HEK293T (cell line): Measurements from ENCODE around the gene STK25.

ENCODE experiments used
- CTCF ChIA-PET: fragments of 350-600 bp; formaldehyde crosslinking; extraction: SDS; loops from one replicate; lab custom pipeline; 2021; ENCODE audit warnings: antibody characterized with exemption, inconsistent platforms; lab: Yijun Ruan, JAX
- POLR2A ChIA-PET: fragments of 350-600 bp; formaldehyde crosslinking; extraction: SDS; loops from one replicate; lab custom pipeline; 2020; ENCODE audit warnings: antibody characterized with exemption, inconsistent platforms; lab: Yijun Ruan, JAX
- DNase-seq: peaks from one replicate; pipeline ENCODE4 v3.0.0; 2012; ENCODE audit warnings: mixed read lengths; ENCODE audit errors: extremely low spot score
- ARNT ChIP-seq: fragments of 450-650 bp; IDR thresholded peaks from 2 replicates; pipeline ENCODE4 v1.6.1; 2017; ENCODE audit warnings: mild to moderate bottlenecking
- BHLHE40 ChIP-seq: fragments of 450-650 bp; IDR thresholded peaks from 2 replicates; pipeline ENCODE4 v1.6.1; 2016; ENCODE audit warnings: mild to moderate bottlenecking, moderate library complexity, borderline replicate concordance
- CTBP1 ChIP-seq: fragments of 450-650 bp; IDR thresholded peaks from 2 replicates; pipeline ENCODE4 v1.6.1; 2016; ENCODE audit warnings: borderline replicate concordance
- ELF4 ChIP-seq: fragments of 450-650 bp; IDR thresholded peaks from 2 replicates; pipeline ENCODE4 v1.6.1; 2017; ENCODE audit warnings: antibody characterized with exemption
- FOXA1 ChIP-seq: fragments of 450-650 bp; IDR thresholded peaks from 2 replicates; pipeline ENCODE4 v1.6.1; 2016; ENCODE audit warnings: mild to moderate bottlenecking
- FOXK2 ChIP-seq: fragments of 450-650 bp; IDR thresholded peaks from 2 replicates; pipeline ENCODE4 v1.6.1; 2016; ENCODE audit warnings: mild to moderate bottlenecking
- FOXM1 ChIP-seq: fragments of 450-650 bp; IDR thresholded peaks from 2 replicates; pipeline ENCODE4 v1.6.1; 2017; ENCODE audit warnings: mild to moderate bottlenecking, borderline replicate concordance
- HDGF ChIP-seq: fragments of 450-650 bp; IDR thresholded peaks from 2 replicates; pipeline ENCODE4 v1.6.1; 2017; ENCODE audit warnings: antibody characterized with exemption, borderline replicate concordance
- L3MBTL2 ChIP-seq: fragments of 450-650 bp; conservative IDR thresholded peaks from 2 replicates; pipeline ENCODE4 v1.6.1; 2016; ENCODE audit warnings: mild to moderate bottlenecking
- LEF1 ChIP-seq: fragments of 450-650 bp; IDR thresholded peaks from 2 replicates; pipeline ENCODE4 v1.6.1; 2017; ENCODE audit warnings: mild to moderate bottlenecking, borderline replicate concordance
- NFRKB ChIP-seq: fragments of 450-650 bp; IDR thresholded peaks from 2 replicates; pipeline ENCODE4 v1.6.1; 2016; ENCODE audit warnings: mild to moderate bottlenecking, moderate library complexity
- SP1 ChIP-seq: fragments of 450-650 bp; IDR thresholded peaks from 2 replicates; pipeline ENCODE4 v1.6.1; 2017
- SUZ12 ChIP-seq: fragments of 450-650 bp; IDR thresholded peaks from 2 replicates; pipeline ENCODE4 v1.6.1; 2016; ENCODE audit warnings: mild to moderate bottlenecking
- TARDBP ChIP-seq: fragments of 450-650 bp; IDR thresholded peaks from 2 replicates; pipeline ENCODE4 v1.6.1; 2016
- ZNF384 ChIP-seq: fragments of 450-650 bp; IDR thresholded peaks from 2 replicates; pipeline ENCODE4 v1.6.1; 2016
- TF ChIP-seq, protein P1 (sequence below): fragments of 450-650 bp; IDR thresholded peaks from 2 replicates; pipeline ENCODE4 v1.6.1; 2016

STK25 gene

DNA sequence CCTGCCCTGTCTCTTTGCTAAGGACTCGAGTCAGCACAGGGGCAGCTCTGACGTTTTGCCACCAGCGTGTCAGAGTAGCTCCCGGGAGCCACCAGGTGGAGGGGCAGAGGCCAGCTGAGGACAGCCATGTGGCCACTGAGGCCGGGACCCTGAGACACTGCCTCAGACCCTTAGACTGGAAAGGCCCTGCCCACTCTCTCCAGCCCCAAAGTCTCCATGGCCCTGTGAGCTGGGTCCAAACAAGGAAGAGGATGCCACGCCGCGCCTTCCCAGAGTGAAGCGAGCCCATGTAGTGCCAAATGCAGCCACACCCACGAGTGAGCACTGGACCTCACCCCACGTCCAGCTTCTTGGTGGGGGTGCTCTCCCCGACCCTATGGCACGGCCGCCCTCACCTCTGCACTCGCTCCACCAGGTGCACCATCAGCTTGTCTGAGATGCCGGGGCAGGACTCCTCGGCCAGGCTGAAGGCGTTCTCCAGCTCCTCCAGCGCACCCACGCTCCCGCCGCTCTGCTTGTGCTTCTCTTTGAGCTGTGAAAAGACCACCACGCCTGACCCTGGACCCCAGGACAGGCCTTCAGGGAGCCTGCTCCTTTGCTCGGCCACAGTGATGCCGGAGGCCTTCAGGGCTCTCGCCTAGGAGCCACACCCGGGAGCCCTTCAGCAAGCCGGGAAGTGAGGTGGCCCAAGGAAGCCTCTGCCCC lies 12.2 kb downstream of the STK25 start:
- no peak for DNase-seq
- TF ChIP-seq ELF4 (no peak), TARDBP (no peak), FOXK2 (no peak), ZNF384 (no peak), BHLHE40 (no peak), NFRKB (no peak), FOXA1 (no peak), SUZ12 (no peak), L3MBTL2 (no peak), HDGF (no peak), ARNT (no peak)
- TF ChIP-seq, protein P1, sequence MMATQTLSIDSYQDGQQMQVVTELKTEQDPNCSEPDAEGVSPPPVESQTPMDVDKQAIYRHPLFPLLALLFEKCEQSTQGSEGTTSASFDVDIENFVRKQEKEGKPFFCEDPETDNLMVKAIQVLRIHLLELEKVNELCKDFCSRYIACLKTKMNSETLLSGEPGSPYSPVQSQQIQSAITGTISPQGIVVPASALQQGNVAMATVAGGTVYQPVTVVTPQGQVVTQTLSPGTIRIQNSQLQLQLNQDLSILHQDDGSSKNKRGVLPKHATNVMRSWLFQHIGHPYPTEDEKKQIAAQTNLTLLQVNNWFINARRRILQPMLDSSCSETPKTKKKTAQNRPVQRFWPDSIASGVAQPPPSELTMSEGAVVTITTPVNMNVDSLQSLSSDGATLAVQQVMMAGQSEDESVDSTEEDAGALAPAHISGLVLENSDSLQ: no peak
- CTCF ChIA-PET: no interaction called here
- POLR2A ChIA-PET: no interaction called here

DNA sequence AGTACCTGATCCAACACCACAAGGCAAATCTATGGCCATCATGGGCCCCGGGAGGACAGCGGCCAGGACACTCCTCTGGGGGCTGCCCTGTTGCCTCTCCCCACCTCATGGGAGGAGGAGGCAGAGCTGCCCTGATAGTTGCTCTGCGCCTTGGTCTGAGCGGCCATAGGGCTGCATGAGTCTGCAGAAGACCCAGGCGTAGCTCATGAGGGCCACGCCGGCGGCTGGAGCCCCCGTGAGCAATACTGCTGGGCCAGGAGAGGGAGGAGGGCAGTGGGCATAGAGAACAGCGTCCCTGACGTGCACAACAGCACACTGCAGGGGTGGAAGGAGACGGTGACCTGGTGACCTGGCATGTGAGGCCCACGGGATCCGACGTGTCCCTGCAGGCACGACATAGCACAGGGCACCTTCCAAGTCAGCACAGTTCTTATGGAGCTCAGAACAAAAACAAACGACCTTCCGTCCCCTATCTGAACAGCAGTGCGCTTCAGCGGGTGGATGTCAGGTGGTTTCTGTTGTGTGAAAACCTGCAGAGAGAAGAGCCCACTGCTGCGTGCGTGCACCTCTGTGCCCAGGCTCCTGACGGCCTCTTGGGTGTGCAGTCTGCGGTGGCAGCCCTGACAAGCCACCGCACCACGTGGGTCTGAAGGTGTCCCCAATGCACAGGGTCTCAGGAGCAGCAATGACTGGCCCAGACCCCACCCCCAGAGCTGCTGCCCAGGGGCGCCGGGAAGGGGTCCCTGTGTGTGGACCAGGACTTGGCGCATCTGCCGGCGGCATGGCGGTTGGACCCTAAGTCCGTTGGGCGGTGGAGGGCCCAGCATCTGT lies 13.0 kb downstream of the STK25 start:
- DNase-seq: no peak
- ChIA-PET POLR2A (no interaction called here), CTCF (no interaction called here)
- TF ChIP-seq, protein P1: no peak
- TF ChIP-seq HDGF (no peak), NFRKB (no peak), ARNT (no peak), L3MBTL2 (no peak), FOXM1 (no peak), BHLHE40 (no peak), FOXK2 (no peak), ZNF384 (no peak), FOXA1 (no peak), SUZ12 (no peak), LEF1 (no peak), SP1 (no peak), TARDBP (no peak), CTBP1 (no peak), ELF4 (no peak)

DNA sequence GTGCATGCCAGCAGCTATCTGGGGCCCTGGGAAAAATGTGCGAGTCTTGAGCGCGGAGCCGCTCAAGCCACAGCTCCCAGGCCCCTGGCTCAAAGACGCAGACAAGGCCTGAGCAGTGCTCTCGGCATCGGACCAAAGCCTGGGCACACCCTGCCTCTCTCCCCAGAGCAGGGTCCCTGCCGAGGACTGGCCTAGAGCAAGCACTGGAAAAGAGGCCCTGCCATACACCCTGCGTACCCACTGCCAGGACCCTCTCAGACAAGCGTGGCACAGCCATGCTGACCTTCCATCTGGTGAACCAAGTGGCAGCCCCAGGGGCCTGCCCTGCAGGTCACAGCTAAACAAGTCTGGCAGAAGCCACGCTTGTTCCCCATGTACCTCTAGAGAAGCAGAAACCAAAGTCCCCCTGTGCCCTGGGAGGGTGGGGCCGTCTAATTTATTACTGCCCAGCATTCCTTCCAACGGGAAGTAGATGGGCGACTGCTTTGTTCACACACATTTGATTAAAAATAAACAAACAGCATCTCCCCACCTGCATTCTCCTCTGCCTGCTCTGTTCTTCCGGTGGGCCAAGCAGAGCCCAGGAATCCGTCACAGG lies 14.0 kb downstream of the STK25 start:
- DNase-seq: no peak
- ChIA-PET POLR2A (no interaction called here), CTCF (no interaction called here)
- TF ChIP-seq CTBP1: no peak
- no peak for TF ChIP-seq BHLHE40
- no peak for TF ChIP-seq FOXA1
- TF ChIP-seq, protein P1: no peak
- no peak for TF ChIP-seq FOXK2
- TF ChIP-seq TARDBP: no peak
- no peak for TF ChIP-seq FOXM1
- no peak for TF ChIP-seq SP1
- TF ChIP-seq ELF4: no peak
- no peak for TF ChIP-seq HDGF
- no peak for TF ChIP-seq ZNF384
- TF ChIP-seq LEF1: no peak
- TF ChIP-seq L3MBTL2: no peak
- TF ChIP-seq SUZ12: no peak
- no peak for TF ChIP-seq ARNT

DNA sequence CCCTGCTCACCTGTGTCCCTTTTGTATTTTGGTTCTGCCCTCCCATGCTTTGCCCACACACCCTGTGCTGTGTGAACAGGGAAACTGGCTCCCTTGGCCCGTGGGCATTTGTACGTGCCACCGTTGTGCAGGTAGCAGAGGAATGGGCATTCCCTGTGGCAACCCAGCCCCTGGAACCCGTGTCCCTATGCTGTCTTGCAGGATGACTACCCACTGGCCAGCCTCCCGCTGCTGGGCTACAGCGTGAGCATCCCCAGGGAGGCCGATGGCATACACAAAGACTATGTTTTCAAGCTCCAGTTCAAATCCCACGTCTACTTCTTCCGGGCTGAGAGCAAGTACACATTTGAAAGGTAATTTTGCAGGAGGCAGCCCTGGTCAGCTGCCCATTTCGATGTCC lies 15.3 kb downstream of the STK25 start:
- TF ChIP-seq FOXK2: no peak
- TF ChIP-seq SP1: no peak
- TF ChIP-seq BHLHE40: no peak
- TF ChIP-seq CTBP1: no peak
- TF ChIP-seq ELF4: no peak
- TF ChIP-seq ZNF384: no peak
- TF ChIP-seq ARNT: no peak
- TF ChIP-seq L3MBTL2: no peak
- TF ChIP-seq SUZ12: no peak
- TF ChIP-seq FOXM1: no peak
- TF ChIP-seq NFRKB: no peak
- ChIA-PET CTCF (no interaction called here), POLR2A (no interaction called here)
- DNase-seq: no peak

DNA sequence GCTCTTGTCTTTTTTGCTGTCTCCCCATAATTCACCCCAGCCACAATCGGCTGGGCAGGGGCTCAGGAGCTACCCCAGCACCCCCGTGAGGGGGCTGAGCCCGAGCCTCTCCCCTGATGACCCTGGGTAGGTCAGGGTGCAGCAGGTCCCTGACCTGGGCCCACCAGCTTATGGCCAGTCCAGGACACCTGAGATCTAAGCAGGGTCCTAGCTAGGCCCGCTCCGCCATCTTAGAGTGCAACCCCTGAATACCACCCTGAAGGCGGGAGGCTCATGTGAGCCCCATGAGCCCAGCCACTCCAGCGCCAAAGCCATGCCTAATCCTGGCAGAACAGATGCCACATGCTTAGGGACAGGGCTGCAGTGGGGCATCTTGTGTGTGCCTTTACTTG lies 16.2 kb downstream of the STK25 start:
- ChIA-PET CTCF (no interaction called here), POLR2A (interaction anchor here (1.0 kb wide), 1 partner anchor 134 kb away, joined by 3 read pairs; no protein-coding TSS in a partner anchor)
- TF ChIP-seq FOXK2 (no peak), ZNF384 (no peak), NFRKB (no peak), ARNT (no peak), TARDBP (no peak), HDGF (no peak), SUZ12 (no peak), CTBP1 (no peak), L3MBTL2 (no peak), FOXA1 (no peak), BHLHE40 (no peak), FOXM1 (no peak)
- DNase-seq: no peak
